Muscle of arm (tissue), 12 donors: ENCODE results near the gene ARAP2. TPM values are rescaled to one million over a fixed set of nuclear protein-coding genes. Genes with fewer than 3 reads are reported as not detected.
"Not testable (repeated sequence)": the region's sequence is repeated elsewhere in the genome, so short reads cannot be mapped to it uniquely, and the experiment has no call there.

Experiments used
- DNase-seq: peaks from one replicate; pipeline ENCODE4 v3.0.0-alpha.2; 2013
- polyA plus RNA-seq, 12 donors: library from polyadenylated mRNA; unstranded; fragments of 120-200 nt; gene quantifications; one replicate each; pipeline ENCODE4 v1.2.1, GENCODE V29; 2013; ENCODE audit not compliant: insufficient read length in 12 of 12

ARAP2 gene
- polyA plus RNA-seq, 12 donors, result 0.68 to 6.9 (median 1.4) TPM; not detected in 2

DNA sequence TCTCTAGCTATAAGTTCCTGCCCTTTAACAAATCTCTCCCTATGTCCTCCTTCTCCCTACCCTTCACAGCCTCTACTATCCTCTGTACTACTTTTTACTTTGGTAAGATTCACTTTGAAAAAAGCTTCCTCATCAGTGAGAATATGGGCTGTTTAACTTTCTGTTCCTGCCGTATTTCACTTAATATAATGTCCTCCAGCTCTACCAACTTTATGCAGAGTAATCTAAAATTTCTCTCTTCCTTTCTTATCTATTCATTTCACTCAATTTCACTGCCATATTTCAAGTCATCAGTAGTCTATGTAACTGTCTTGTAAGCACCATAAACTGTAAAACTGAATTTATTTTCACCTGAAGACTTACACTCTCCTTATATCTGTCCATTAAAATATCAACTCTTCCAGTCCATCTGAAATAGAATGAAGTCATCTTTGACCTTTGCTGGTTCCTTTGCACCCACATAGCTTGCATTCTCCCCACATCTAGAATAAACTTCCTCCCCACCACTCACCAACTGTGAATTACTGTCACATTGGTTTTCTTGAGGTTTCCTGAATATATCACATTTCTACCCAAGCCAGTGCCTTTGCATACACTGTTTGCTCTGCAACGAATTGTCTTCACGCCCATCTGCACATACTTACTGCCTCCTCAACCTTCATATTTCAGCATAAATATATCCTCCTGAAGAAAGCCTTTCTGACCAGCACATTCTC is 54.6 kb downstream of the ARAP2 start:
- DNase-seq, result no peak

GRCh38 chr4:36187723-36188333 is 56.5 kb downstream of the ARAP2 start:
- peak; percentile 16 for DNase-seq

- no peak for DNase-seq
These were observed 60.5 kb downstream of the ARAP2 start for GRCh38 chr4:36183665-36184393.

- no peak for DNase-seq
These were observed 61.1 kb downstream of the ARAP2 start for GRCh38 chr4:36183232-36183631.

DNA sequence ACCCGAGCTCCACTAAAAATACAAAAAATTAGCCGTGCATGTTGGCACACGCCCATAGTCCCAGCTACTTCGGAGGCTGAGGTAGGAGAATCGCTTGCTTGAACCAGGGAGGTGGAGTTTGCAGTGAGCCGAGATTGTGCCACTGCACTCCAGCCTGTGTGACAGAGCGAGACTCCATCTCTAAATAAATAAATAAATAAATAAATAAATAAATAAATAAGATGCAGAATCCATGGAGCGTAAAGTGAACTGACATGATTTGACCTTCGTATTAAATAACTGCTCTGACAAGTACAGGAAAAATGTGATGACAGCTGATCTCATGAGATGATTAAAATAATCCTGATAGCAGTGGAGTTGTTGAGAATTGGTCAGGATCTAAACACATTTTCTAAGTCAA is 62.0 kb downstream of the ARAP2 start:
- not testable (repeated sequence) for DNase-seq

DNA sequence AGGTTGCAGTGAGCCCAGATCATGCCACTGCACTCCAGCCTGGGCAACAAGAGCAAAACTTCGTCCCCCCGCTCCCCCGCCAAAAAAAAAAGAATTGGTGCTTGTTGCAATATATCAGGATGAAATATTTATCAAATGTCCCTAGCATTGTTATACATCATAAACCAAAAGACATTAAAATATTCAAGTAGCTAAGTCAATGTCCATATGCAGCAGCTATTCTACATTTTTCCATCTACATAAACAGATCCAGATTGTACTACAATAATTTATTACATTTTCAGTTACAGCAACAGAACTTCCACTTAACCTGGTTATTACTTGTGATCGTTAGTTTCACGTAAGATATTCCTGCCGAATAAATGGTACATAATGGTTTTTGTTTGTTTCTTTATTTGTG is 64.1 kb downstream of the ARAP2 start:
- no peak for DNase-seq

GRCh38 chr4:36178484-36178883 is 65.8 kb downstream of the ARAP2 start:
- DNase-seq, result no peak

GRCh38 chr4:36177946-36178345 is 66.4 kb downstream of the ARAP2 start:
- DNase-seq, result no peak

GRCh38 chr4:36174570-36174969 is 69.7 kb downstream of the ARAP2 start:
- DNase-seq, result no peak

- DNase-seq, result no peak
These were observed 70.4 kb downstream of the ARAP2 start for GRCh38 chr4:36173905-36174304.

DNA sequence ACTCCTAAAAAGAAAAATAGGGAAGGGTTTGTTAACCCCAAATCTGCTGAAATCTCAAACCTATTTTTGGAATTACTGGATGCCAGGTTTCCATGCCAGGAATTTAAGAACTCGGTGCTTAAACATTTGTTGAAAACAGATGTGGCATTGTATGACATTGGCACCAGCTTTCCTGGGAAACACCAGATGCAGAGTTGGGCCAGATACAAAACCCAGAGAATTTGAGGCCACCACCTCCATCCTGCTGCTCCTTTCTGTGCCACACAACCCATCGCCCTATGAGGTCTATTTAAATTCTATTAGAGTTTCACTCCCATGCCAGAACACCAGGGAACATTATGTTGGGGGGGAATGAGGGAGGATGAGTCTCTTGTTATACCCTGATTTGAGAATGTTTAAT is 71.7 kb downstream of the ARAP2 start:
- DNase-seq, result no peak

GRCh38 chr4:36168127-36168878 is 76.0 kb downstream of the ARAP2 start:
- no peak for DNase-seq

DNA sequence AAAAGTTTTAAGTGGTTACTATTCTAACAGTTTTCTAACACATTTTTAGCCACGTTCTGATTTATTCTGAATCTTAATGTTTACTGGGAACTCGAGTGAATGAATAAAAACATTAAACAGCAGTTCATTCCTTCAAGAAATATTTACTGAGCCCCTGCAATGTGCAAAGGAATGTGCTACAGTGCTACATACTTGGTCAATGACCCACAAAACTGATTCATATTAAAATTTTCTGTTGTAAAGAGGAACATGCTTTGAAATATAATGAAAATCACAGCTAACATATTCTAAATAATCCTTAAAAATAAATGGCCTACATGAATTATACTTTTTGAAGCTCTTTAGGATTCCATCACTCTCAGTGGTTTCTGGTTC is 78.7 kb downstream of the ARAP2 start:
- no peak for DNase-seq

DNA sequence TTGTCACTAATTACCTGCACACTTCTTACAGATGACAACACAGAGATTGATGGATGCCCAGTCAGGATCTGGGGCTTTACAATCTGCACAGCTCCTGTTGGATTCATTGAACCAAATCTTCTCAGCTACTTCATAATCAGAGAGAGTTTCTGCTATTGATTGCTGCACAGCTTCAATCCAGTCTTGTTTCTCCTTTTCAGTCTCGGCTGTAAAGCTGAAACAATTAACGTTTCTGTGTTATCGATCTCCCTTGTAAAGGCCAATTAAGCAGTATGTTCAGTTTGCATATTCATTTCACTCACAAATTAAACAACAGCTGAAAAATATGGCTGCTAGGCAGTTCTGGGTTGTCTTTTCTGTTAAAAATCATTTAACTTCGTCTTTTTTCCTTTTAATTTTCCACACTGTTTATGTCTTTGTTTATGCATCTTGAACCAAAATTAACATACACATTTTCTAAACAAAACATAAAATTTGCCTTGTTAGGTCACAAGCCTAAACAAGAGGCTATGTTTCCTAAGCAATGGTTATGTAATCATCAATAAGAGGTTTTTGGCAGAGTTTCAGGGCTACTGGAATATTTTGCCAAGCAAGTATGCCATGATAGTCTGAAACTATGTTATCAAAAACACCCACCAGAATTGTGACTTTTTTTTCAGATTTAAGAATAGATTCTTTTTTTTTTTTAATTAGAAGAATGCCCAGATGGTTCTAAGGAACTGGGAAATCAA is 79.2 kb downstream of the ARAP2 start:
- no peak for DNase-seq

GRCh38 chr4:36163198-36163597 is 81.1 kb downstream of the ARAP2 start:
- DNase-seq, result no peak

- no peak for DNase-seq
These were observed 85.1 kb downstream of the ARAP2 start for GRCh38 chr4:36159208-36159607.

DNA sequence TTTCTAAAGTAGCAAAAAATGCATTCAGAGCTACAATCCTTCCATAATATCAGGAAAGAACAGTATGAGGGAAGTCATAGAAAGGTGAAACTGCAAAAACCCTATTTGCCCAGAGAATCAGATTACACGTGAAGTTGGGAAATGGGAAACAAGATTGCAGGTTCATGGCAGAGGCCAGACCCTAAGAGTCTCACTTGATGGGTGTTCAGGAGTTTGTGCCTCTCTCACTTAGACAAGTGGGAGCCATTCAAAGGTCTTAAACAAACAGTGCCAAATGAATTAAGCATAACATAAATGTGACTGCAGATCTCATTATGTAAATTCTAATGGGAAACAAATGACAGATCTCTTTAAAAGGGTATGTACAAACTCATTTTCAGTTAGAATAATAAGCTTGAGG is 91.6 kb downstream of the ARAP2 start:
- DNase-seq, result no peak

GRCh38 chr4:36142504-36142903 is 101.8 kb downstream of the ARAP2 start:
- DNase-seq, result no peak

DNA sequence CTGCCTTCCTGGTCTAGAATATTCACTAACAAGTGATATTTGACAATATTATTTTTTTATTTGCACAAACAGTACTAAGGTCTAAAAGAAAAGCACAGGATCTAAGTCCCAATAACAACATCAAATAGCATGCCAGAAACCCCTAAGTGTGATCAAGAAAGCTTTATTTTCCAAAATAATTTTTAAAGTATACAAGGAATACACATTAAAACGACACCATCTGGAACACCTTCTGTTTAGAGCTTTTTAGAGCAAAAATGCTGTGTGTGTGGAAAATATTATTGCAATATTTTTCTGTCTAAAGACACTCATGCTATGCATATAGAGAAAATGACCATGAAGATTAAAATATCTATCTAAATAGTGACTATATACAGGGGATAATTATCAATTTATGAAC is 103.1 kb downstream of the ARAP2 start:
- no peak for DNase-seq

- DNase-seq, result no peak
These were observed 103.9 kb downstream of the ARAP2 start for GRCh38 chr4:36140421-36140820.

DNA sequence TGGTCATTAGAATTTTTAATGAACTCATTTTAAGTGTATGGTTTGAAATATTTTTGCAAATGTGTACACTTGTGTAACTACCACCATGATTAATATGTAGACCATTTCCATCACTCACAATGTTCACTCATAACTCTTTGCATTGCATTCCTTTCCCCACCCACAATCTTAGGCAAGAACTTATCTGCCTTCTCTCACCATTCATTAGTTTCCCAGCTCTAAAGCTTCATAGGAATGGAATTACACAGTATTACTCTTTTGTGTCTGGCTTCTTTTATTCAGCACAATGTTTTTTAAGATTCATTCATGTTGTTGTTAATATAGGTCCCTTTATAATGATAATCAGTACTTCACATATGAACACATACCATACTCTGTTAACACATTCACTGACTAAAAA is 106.1 kb downstream of the ARAP2 start:
- DNase-seq, result no peak

DNA sequence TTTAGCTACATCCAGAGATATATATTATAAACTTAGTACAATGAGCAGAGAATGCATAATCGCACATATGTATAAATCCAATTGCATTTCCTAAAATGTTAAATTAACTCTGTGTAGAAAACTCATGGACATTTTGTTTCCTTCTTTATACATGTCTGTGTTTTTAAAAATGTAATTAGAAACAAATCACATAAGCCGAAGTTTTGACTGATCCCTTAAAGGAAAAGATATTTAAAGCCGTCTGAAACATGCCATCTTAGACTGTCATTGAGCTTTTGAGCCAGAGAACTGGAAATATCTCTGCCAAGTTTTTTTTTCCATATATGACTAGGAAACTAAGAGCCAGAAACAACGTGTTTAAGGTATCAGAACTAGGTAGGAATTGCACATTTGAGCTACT is 107.0 kb downstream of the ARAP2 start:
- no peak for DNase-seq
